Mammary epithelial cell (primary cell): ENCODE data around the gene RETSAT.

Experiments
- CTCF ChIP-seq, 2 donors: IDR thresholded peaks in 1 of 2; conservative IDR thresholded peaks in 1 of 2; 2 replicates each; pipeline ENCODE4 v1.5.1; 2011 to 2012; ENCODE audit warnings: inconsistent platforms in 2 of 2, low read length in 2 of 2, mild to moderate bottlenecking in 2 of 2, control low read depth in 1 of 2, low read depth in 1 of 2; ENCODE audit not compliant: insufficient read depth in 1 of 2; ENCODE audit errors: extremely low read depth in 1 of 2
- EZH2 ChIP-seq: IDR thresholded peaks from 2 replicates; pipeline ENCODE4 v1.6.1; 2012; ENCODE audit warnings: low read length, inconsistent platforms, borderline replicate concordance

DNA sequence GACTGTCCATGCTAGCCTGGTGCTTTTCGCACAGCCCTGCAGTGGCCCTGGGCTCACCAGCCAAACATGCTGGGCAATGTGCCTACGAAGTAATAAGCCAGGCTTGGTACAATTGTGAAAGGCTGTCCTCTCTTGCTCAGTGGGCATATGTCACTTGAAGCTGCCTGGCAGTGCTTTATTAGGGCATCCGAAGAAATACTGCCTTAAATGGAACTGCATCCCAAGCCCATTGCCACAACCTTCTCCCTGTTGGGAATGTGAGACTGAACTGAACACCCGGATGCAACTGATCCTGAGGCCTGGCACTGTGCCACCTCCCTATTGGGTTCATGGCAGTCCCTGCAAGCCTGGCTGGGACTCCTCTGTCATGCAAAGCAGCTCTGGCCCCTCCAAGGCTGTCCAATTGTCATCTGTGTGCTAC, 39.9 kb upstream of the RETSAT start:
- TF ChIP-seq CTCF (conservative IDR thresholded peaks at IDR 0.05 in 1 of 2, IDR thresholded peaks at IDR 0.05 in 1 of 2; ENCODE audit: extremely low read depth in 1 of 2, insufficient read depth in 1 of 2, low read depth in 1 of 2, low read length in 2 of 2) (no peak), EZH2 (no peak)
